IMR-90 (cell line): ENCODE measurements around the gene JPH4. TPM values are rescaled to one million over a fixed set of nuclear protein-coding genes. Genes with fewer than 3 reads are reported as not detected.

ENCODE experiments used
- ATAC-seq: fragments of 200-7000 bp; cut with Tn5 transposase; 2 replicates; pipeline ENCODE4 v1.9.1; 2020; ENCODE audit warnings: low read depth, mild to moderate bottlenecking, moderate library complexity
- BruUV-seq: library from RNA; stranded (reverse); fragments of 400-500 nt; replicated peaks from 2 replicates; lab custom pipeline; 2021; lab: Mats Ljungman, UMichigan
- CTCF ChIA-PET: fragments of 300-600 bp; formaldehyde crosslinking; extraction: SDS; loops from one replicate; lab custom pipeline; 2021; ENCODE audit warnings: antibody characterized with exemption; lab: Yijun Ruan, JAX
- POLR2A ChIA-PET: fragments of 300-600 bp; sonication (Branson Sonifier 250); formaldehyde crosslinking; loops from one replicate; lab custom pipeline; 2022; ENCODE audit warnings: antibody characterized with exemption; ENCODE audit not compliant: unreplicated experiment; lab: Charles Lee
- DNase-seq: peaks from one replicate; pipeline ENCODE4 v3.0.0; 2013
- H2AFZ ChIP-seq: replicated peaks from 2 replicates; pipeline ENCODE3; 2013; ENCODE audit warnings: low read length, mild to moderate bottlenecking; ENCODE audit not compliant: poor library complexity
- H2AK5ac ChIP-seq: 2 replicates; pipeline ENCODE4 v1.6.1; 2013; ENCODE audit warnings: low read depth, low read length, inconsistent platforms
- H2AK9ac ChIP-seq: replicated peaks from 2 replicates; pipeline ENCODE3; 2013; ENCODE audit warnings: mild to moderate bottlenecking, low read depth, low read length, moderate library complexity; ENCODE audit not compliant: poor library complexity
- H2BK120ac ChIP-seq: 2 replicates; pipeline ENCODE4 v1.6.1; 2013; ENCODE audit warnings: low read depth, low read length, inconsistent platforms
- H2BK15ac ChIP-seq: 3 replicates; pipeline ENCODE4 v1.6.1; 2013; ENCODE audit warnings: low read depth, low read length, inconsistent platforms
- H2BK20ac ChIP-seq: 2 replicates; pipeline ENCODE4 v1.6.1; 2013; ENCODE audit warnings: low read depth, mild to moderate bottlenecking, inconsistent platforms, low read length, moderate library complexity
- H2BK5ac ChIP-seq: 2 replicates; pipeline ENCODE4 v1.6.1; 2013; ENCODE audit warnings: mild to moderate bottlenecking, low read depth, low read length, inconsistent platforms; ENCODE audit not compliant: poor library complexity, severe bottlenecking
- H3K14ac ChIP-seq: replicated peaks from 2 replicates; pipeline ENCODE4 v1.6.1; 2013; ENCODE audit warnings: low read depth, low read length, inconsistent platforms
- H3K18ac ChIP-seq: 2 replicates; pipeline ENCODE4 v1.6.1; 2013; ENCODE audit warnings: low read depth, low read length, control low read depth
- H3K23ac ChIP-seq: 2 replicates; pipeline ENCODE4 v1.6.1; 2013; ENCODE audit warnings: low read depth, low read length, inconsistent platforms
- H3K27ac ChIP-seq: 2 replicates; pipeline ENCODE4 v1.5.1; 2013; ENCODE audit warnings: mild to moderate bottlenecking, control low read depth, low read length; ENCODE audit not compliant: insufficient read depth
- H3K27me3 ChIP-seq: 2 replicates; pipeline ENCODE4 v1.6.1; 2013; ENCODE audit warnings: low read length; ENCODE audit not compliant: control insufficient read depth, insufficient read depth
- H3K36me3 ChIP-seq: 2 replicates; pipeline ENCODE4 v1.6.1; 2013; ENCODE audit warnings: low read length, mixed read lengths; ENCODE audit not compliant: control insufficient read depth, insufficient read depth
- H3K4ac ChIP-seq: 2 replicates; pipeline ENCODE4 v1.6.1; 2013; ENCODE audit warnings: low read depth, low read length, inconsistent platforms
- H3K4me1 ChIP-seq: 2 replicates; pipeline ENCODE4 v1.6.1; 2013; ENCODE audit warnings: low read length, mixed read lengths; ENCODE audit not compliant: control insufficient read depth, insufficient read depth
- H3K4me2 ChIP-seq: 2 replicates; pipeline ENCODE4 v1.6.1; 2013; ENCODE audit warnings: low read depth, mild to moderate bottlenecking, control low read depth, low read length, moderate library complexity
- H3K4me3 ChIP-seq: 2 replicates; pipeline ENCODE4 v1.5.1; 2013; ENCODE audit warnings: low read depth, mild to moderate bottlenecking, control low read depth, low read length, moderate library complexity; ENCODE audit not compliant: insufficient read depth
- H3K56ac ChIP-seq: 2 replicates; pipeline ENCODE4 v1.6.1; 2013; ENCODE audit warnings: low read length, inconsistent platforms; ENCODE audit not compliant: insufficient read depth; ENCODE audit errors: extremely low read depth
- H3K79me1 ChIP-seq, 2 experiments: 2 replicates each; pipeline ENCODE4 v1.6.1; 2013; ENCODE audit warnings: low read length in 2 of 2, inconsistent platforms in 1 of 2, low read depth in 1 of 2
- H3K9ac ChIP-seq: 2 replicates; pipeline ENCODE4 v1.6.1; 2013; ENCODE audit warnings: low read depth, low read length, control low read depth
- H3K9me1 ChIP-seq: 2 replicates; pipeline ENCODE4 v1.6.1; 2013; ENCODE audit warnings: low read length, inconsistent platforms; ENCODE audit not compliant: insufficient read depth
- H3K9me3 ChIP-seq: 2 replicates; pipeline ENCODE4 v1.6.1; 2013; ENCODE audit warnings: low read length; ENCODE audit not compliant: control insufficient read depth, insufficient read depth
- H4K20me1 ChIP-seq: 2 replicates; pipeline ENCODE4 v1.6.1; 2013; ENCODE audit warnings: low read length, inconsistent platforms; ENCODE audit not compliant: insufficient read depth
- H4K5ac ChIP-seq: 2 replicates; pipeline ENCODE4 v1.6.1; 2013; ENCODE audit warnings: mild to moderate bottlenecking, low read depth, low read length, control low read depth
- H4K8ac ChIP-seq, 2 experiments: 2 replicates each; pipeline ENCODE4 v1.6.1; 2013; ENCODE audit warnings: low read depth in 2 of 2, low read length in 2 of 2, control low read depth in 1 of 2, inconsistent platforms in 1 of 2
- H4K91ac ChIP-seq: 2 replicates; pipeline ENCODE4 v1.6.1; 2013; ENCODE audit warnings: low read depth, low read length, inconsistent platforms; ENCODE audit not compliant: insufficient read depth
- MAFK ChIP-seq: IDR thresholded peaks from 2 replicates; pipeline ENCODE4 v1.6.1; 2012; ENCODE audit warnings: low read depth, low read length, improper control_type of control experiment
- MAZ ChIP-seq: IDR thresholded peaks from 2 replicates; pipeline ENCODE4 v1.6.1; 2012; ENCODE audit warnings: low read depth, mild to moderate bottlenecking, low read length, improper control_type of control experiment, moderate library complexity, borderline replicate concordance
- POLR2A ChIP-seq: IDR thresholded peaks from 2 replicates; pipeline ENCODE4 v1.6.1; 2012; ENCODE audit warnings: mild to moderate bottlenecking, low read depth, low read length
- RAD21 ChIP-seq: IDR thresholded peaks from 2 replicates; pipeline ENCODE4 v1.6.1; 2012; ENCODE audit warnings: low read length, improper control_type of control experiment
- RCOR1 ChIP-seq: IDR thresholded peaks from 2 replicates; pipeline ENCODE4 v1.6.1; 2012; ENCODE audit warnings: mild to moderate bottlenecking, low read length, improper control_type of control experiment; ENCODE audit not compliant: insufficient replicate concordance
- RFX5 ChIP-seq: IDR thresholded peaks from 2 replicates; pipeline ENCODE4 v1.8.0; 2012; ENCODE audit warnings: low read depth, mild to moderate bottlenecking, low read length, moderate library complexity
- WGBS, 2 experiments: methylation state at CpG; one replicate each; pipeline versions ENCODE4 v1.1.5 to v1.1.7; 2013; ENCODE audit warnings: missing lambda C conversion rate in 2 of 2; ENCODE audit not compliant: insufficient read length in 1 of 2; ENCODE audit errors: extremely low coverage in 2 of 2; 5-methylcytosine and 5-hydroxymethylcytosine counted together
- dilution Hi-C: fragments of 300-500 bp; cut with HindIII; formaldehyde crosslinking; loops from one replicate; pipeline ENCODE4 v1.14.3; 2018; ENCODE audit warnings: low sequenced_read_pairs; ENCODE audit not compliant: unreplicated experiment
- in situ Hi-C: fragments of 300-500 bp; cut with MboI; formaldehyde crosslinking; loops from 3 replicates; pipeline ENCODE4 v1.14.3; 2019; ENCODE audit warnings: low sequenced_read_pairs, inconsistent platforms, mixed read lengths
- intact Hi-C: fragments of 100-400 bp; cut with micrococcal nuclease; formaldehyde crosslinking; loops from 2 replicates; pipeline ENCODE4 v1.10.0; 2022
- polyA plus RNA-seq, 3 experiments: library from polyadenylated mRNA; depleted of rRNA; stranded (reverse); fragments of >200 nt; gene quantifications; 2 replicates each; pipeline ENCODE4 v1.2.3, GENCODE V29; 2012; ENCODE audit warnings: low replicate concordance in 1 of 3
- total RNA-seq: library from RNA; depleted of rRNA; stranded (reverse); fragments of >200 nt; gene quantifications from 2 replicates; pipeline ENCODE4 v1.2.3, GENCODE V29; 2012
- TF ChIP-seq, protein P1 (sequence below): fragments of 150-350 bp; IDR thresholded peaks from 2 replicates; pipeline ENCODE4 v1.6.1; 2017; ENCODE audit warnings: mild to moderate bottlenecking, antibody characterized with exemption, low read length, low read depth

Gene JPH4
- total and polyA plus RNA-seq, 2 of the 4 experiments (the other 2 are of a cell fraction): not detected

DNA sequence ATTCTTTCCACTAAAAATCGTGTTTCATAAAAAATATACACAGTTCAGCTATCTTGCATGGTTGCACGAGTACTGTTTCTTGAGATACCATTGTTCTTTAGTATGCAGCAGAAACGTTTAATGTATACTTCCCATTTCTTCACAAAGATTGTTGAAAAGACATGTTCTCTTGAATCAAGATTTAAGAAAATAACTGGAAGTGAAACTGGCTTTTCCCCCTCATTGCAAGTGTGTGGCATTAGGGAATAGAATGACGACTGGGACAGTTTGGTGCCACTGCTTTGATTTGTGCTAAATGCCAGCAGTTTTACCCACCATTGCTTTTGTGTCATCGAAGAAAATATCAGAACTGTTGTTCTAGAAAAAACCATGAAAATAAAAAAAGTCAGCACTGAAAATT lies 37.3 kb upstream of the JPH4 start:
- Histone ChIP-seq H2BK5ac (no peak overlapping the region), H4K5ac (no peak overlapping the region)

More for the DNA sequence above, 37.3 kb upstream of the JPH4 start:
- Histone ChIP-seq H3K18ac (no peak overlapping the region), H2BK15ac (no peak overlapping the region), H3K36me3 (no peaks in the 10 kb centered on the region), H3K23ac (no peak overlapping the region), H4K8ac (no peak overlapping the region), H3K27me3 (peaks cover 2% of the 10 kb centered on the region), H3K4me3 (no peak overlapping the region), H3K4me1 (no peaks in the 10 kb centered on the region), H3K9me3 (no peaks in the 10 kb centered on the region), H2BK120ac (no peak overlapping the region), H4K20me1 (no peaks in the 10 kb centered on the region), H2AK9ac (no peak overlapping the region), H2AK5ac (no peak overlapping the region), H3K14ac (no peak overlapping the region), H3K9ac (no peak overlapping the region), H3K9me1 (no peaks in the 10 kb centered on the region), H3K27ac (no peak overlapping the region), H3K4me2 (no peak overlapping the region), H2BK20ac (no peak overlapping the region), H3K4ac (no peak overlapping the region), H2AFZ (no peak overlapping the region), H3K79me1 (no peaks in the 10 kb centered on the region), H3K56ac (no peak overlapping the region), H4K91ac (no peak overlapping the region)
- TF ChIP-seq POLR2A: no peak
- TF ChIP-seq RCOR1: no peak
- TF ChIP-seq RFX5: no peak
- TF ChIP-seq MAFK: no peak
- no peak for TF ChIP-seq MAZ
- TF ChIP-seq, protein P1, sequence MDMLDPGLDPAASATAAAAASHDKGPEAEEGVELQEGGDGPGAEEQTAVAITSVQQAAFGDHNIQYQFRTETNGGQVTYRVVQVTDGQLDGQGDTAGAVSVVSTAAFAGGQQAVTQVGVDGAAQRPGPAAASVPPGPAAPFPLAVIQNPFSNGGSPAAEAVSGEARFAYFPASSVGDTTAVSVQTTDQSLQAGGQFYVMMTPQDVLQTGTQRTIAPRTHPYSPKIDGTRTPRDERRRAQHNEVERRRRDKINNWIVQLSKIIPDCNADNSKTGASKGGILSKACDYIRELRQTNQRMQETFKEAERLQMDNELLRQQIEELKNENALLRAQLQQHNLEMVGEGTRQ: no peak
- no peak for TF ChIP-seq RAD21
- in situ Hi-C loops (no loop called here), intact Hi-C loops (no loop called here), dilution Hi-C loops (no loop called here)
- ChIA-PET CTCF (interaction anchor here (1.1 kb wide), 1 partner anchor 16 kb away, joined by 5 read pairs; no protein-coding TSS in a partner anchor), POLR2A (no interaction called here)
- ATAC-seq (no peak), DNase-seq (no peak)
- WGBS, 2 experiments: no CpG with 5 or more reads among the region's 5 CpGs
- BruUV-seq: no TSS peak
